Coronary artery (tissue), 2 donors: ENCODE results near the gene PEF1.

ENCODE experiments used
- DNase-seq: peaks from one replicate; pipeline ENCODE4 v3.0.0-alpha.2; 2017; ENCODE audit warnings: low spot score
- H3K27ac ChIP-seq, 2 donors: fragments of 200-600 bp; sonication (generic); one replicate each; pipeline ENCODE4 v1.5.1; 2016 to 2019
- H3K4me3 ChIP-seq: fragments of 200-600 bp; sonication (generic); 2 replicates; pipeline ENCODE4 v1.5.1; 2016; ENCODE audit warnings: mild to moderate bottlenecking, moderate library complexity
- TF ChIP-seq, protein P1 (sequence below): fragments of 200-600 bp; sonication (generic); IDR thresholded peaks from one replicate; pipeline ENCODE4 v1.5.1; 2019; ENCODE audit warnings: antibody characterized with exemption

PEF1 gene

DNA sequence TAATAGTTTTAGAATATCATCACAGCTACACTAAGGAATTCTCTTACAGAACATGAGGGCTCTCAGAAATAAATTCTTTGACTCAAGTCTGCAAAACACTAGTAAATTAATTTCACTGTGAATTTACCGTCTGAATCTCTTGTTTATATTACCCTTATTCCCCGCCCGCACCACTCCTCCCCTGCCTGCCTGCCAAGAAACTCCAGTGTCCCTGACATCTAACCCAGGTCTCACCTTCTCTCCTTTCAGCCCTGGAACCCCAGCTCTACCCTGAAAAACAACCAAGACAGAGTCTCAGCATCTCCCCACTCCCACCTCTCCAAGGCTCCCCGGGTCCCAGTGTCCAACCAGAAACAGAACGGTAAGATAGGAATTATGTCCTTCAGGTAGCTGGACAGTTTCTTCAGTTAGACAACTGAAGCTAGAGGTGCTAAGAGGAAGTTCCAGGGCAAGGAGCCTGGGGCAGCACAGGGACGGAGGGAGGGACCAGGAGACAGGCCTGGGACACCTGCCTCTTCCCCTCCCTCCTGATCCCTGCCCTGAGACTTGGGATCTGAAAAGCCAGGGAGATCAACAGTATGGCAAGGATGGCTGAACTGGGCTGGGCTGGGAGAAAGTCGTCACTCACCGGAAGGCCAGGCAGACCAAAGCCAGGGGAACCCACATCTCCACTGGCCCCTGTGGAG lies 43.7 kb upstream of the PEF1 start:
- Histone ChIP-seq H3K27ac (no peak overlapping the region), H3K4me3 (no peak overlapping the region)
- TF ChIP-seq, protein P1, sequence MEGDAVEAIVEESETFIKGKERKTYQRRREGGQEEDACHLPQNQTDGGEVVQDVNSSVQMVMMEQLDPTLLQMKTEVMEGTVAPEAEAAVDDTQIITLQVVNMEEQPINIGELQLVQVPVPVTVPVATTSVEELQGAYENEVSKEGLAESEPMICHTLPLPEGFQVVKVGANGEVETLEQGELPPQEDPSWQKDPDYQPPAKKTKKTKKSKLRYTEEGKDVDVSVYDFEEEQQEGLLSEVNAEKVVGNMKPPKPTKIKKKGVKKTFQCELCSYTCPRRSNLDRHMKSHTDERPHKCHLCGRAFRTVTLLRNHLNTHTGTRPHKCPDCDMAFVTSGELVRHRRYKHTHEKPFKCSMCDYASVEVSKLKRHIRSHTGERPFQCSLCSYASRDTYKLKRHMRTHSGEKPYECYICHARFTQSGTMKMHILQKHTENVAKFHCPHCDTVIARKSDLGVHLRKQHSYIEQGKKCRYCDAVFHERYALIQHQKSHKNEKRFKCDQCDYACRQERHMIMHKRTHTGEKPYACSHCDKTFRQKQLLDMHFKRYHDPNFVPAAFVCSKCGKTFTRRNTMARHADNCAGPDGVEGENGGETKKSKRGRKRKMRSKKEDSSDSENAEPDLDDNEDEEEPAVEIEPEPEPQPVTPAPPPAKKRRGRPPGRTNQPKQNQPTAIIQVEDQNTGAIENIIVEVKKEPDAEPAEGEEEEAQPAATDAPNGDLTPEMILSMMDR: no peak
- DNase-seq: no peak

DNA sequence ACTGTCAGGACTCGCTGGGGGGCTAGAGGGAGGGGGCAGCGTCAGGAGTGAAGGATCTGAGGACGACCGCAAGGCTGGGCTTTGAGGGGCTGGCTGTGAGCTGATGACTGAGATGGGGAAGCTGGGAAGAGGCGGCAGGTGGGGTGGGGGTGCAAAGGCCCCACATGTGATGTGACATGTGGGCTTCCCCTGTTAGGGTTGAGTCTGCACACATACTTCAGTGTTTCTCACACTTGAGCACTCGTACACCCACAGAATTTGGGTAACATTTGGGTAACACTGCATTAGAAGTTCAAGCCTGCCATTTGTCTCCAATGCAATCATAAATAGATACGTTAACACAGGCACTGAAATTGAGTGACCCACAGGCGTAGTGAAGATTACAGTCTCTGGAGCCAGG lies 42.9 kb upstream of the PEF1 start:
- Histone ChIP-seq H3K4me3 (no peak overlapping the region), H3K27ac (no peak overlapping the region)
- no peak for DNase-seq
- TF ChIP-seq, protein P1: no peak

DNA sequence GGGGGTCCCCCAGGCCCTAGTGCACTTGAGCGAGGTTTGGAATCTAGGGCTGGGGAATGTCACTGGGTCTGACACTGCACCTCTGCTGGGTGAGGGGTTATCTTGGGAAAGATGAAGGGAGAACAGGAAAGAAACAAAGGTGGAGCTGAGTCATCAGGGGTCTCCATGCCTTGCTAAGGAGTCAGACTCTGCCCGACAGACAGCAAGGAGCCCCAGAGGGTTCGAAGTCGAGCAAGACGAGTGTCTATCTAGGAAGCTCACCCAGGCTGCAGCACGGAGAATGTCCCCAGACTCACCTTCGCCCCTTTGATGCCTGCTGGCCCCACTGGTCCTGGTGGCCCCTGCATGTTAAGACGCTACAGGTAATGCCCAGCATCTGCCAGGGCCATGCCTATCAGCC lies 41.1 kb upstream of the PEF1 start:
- DNase-seq: no peak
- TF ChIP-seq, protein P1: no peak
- Histone ChIP-seq H3K27ac (no peak overlapping the region), H3K4me3 (no peak overlapping the region)

GRCh38 chr1:31683997-31684396 lies 39.3 kb upstream of the PEF1 start:
- no peak for DNase-seq
- TF ChIP-seq, protein P1: no peak
- Histone ChIP-seq H3K4me3 (no peak overlapping the region), H3K27ac (no peak overlapping the region)

DNA sequence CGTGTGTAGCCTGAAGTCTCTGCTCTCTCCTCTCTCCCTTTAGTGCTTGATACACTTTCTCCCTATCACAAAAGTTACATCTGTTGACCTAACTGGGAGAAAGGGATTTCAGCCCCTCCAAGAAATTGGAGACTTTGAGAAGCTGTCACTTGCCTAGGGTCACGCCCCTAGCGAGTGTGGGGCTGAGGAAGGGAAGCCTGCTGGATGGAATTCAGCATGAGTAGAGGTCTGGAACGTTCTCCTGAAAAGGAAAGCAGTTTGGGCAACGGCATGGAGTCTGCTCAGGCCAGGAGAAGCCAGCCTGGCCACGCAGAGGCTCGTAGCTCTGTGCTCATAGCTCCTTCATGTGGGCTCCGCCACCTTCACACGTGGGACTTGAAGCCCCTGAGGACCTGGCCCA lies 36.7 kb upstream of the PEF1 start:
- no peak for DNase-seq
- no peak overlapping the region for H3K4me3 ChIP-seq
- TF ChIP-seq, protein P1: no peak
- peak overlapping the region; percentile 48 to 55 for H3K27ac ChIP-seq

GRCh38 chr1:31679676-31680230 lies 35.1 kb upstream of the PEF1 start:
- TF ChIP-seq, protein P1: no peak
- Histone ChIP-seq H3K4me3 (no peak overlapping the region), H3K27ac (no peak overlapping the region)
- DNase-seq: no peak

DNA sequence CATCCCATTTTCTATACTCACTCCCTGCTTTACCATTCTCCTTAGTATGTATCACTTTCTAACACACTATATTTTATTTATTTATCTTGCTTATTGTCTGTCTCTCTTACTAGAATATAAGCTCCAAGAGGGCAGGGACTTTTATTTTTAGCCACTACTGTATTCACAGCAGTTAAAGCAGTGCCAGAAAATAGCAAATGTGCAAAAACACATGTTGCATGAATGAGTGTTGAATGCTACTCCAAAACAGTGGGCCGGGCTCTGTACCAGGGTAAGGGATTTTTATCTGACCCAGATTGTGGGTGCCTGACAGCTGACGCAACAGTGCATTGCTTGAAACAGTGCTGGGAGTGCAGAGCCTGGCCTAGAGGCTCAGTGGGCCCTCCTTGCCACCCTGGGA lies 34.4 kb upstream of the PEF1 start:
- TF ChIP-seq, protein P1: no peak
- no peak for DNase-seq
- Histone ChIP-seq H3K4me3 (no peak overlapping the region), H3K27ac (no peak overlapping the region)
